Mesenchymal stem cell (in vitro differentiated cells and primary cell): Measurements from ENCODE around the gene EPS15.

Experiments used
- DNase-seq: peaks from one replicate; pipeline ENCODE4 v3.0.0-alpha.2; 2013
- H2AFZ ChIP-seq: one replicate; pipeline ENCODE4 v1.6.1; 2013; ENCODE audit warnings: low read depth, mild to moderate bottlenecking, control low read depth, inconsistent platforms, low read length, moderate library complexity
- H2AK5ac ChIP-seq: 2 replicates; pipeline ENCODE4 v1.6.1; 2013; ENCODE audit warnings: low read length, moderate library complexity, mild to moderate bottlenecking, inconsistent platforms; ENCODE audit not compliant: severe bottlenecking
- H2BK120ac ChIP-seq: one replicate; pipeline ENCODE4 v1.6.1; 2013; ENCODE audit warnings: low read depth, mild to moderate bottlenecking, inconsistent platforms, low read length, moderate library complexity
- H2BK12ac ChIP-seq, 2 experiments: one replicate each; pipeline ENCODE4 v1.6.1; 2013; ENCODE audit warnings: inconsistent platforms in 2 of 2, low read length in 2 of 2, mild to moderate bottlenecking in 2 of 2, moderate library complexity in 2 of 2, control low read depth in 1 of 2
- H2BK15ac ChIP-seq: one replicate; pipeline ENCODE4 v1.6.1; 2013; ENCODE audit warnings: mild to moderate bottlenecking, low read depth, inconsistent platforms; ENCODE audit not compliant: poor library complexity, severe bottlenecking
- H2BK5ac ChIP-seq: 2 replicates; pipeline ENCODE4 v1.6.1; 2013; ENCODE audit warnings: low read depth, mild to moderate bottlenecking, low read length, control low read depth, inconsistent platforms; ENCODE audit not compliant: poor library complexity, severe bottlenecking
- H3K14ac ChIP-seq, 2 experiments: one replicate each; pipeline ENCODE4 v1.6.1; 2013; ENCODE audit warnings: inconsistent platforms in 2 of 2, low read length in 2 of 2, control low read depth in 1 of 2, mild to moderate bottlenecking in 1 of 2, moderate library complexity in 1 of 2
- H3K18ac ChIP-seq, 2 experiments: one replicate each; pipeline ENCODE4 v1.6.1; 2013; ENCODE audit warnings: inconsistent platforms in 2 of 2, low read length in 2 of 2, control low read depth in 1 of 2, low read depth in 1 of 2, mild to moderate bottlenecking in 1 of 2
- H3K23ac ChIP-seq, 2 experiments: one replicate each; pipeline ENCODE4 v1.6.1; 2013; ENCODE audit warnings: inconsistent platforms in 2 of 2, low read length in 2 of 2, mild to moderate bottlenecking in 2 of 2, moderate library complexity in 2 of 2, control low read depth in 1 of 2
- H3K27ac ChIP-seq: 2 replicates; pipeline ENCODE4 v1.5.1; 2013; ENCODE audit warnings: mild to moderate bottlenecking, moderate library complexity, low read length, control low read depth, inconsistent platforms; ENCODE audit not compliant: poor library complexity, severe bottlenecking
- H3K27me3 ChIP-seq, 2 experiments: 2 replicates each; pipeline versions ENCODE4 v1.6.1 to v1.7.0; 2013; ENCODE audit warnings: low read length in 2 of 2, mild to moderate bottlenecking in 2 of 2, moderate library complexity in 2 of 2, control low read depth in 1 of 2, inconsistent platforms in 1 of 2; ENCODE audit not compliant: control insufficient read depth in 1 of 2, insufficient read depth in 1 of 2
- H3K36me3 ChIP-seq, 2 experiments: 2 replicates each; pipeline versions ENCODE4 v1.6.1 to v1.7.0; 2013; ENCODE audit warnings: low read length in 2 of 2, control low read depth in 1 of 2, inconsistent platforms in 1 of 2, low read depth in 1 of 2, mild to moderate bottlenecking in 1 of 2; ENCODE audit not compliant: insufficient read depth in 2 of 2, control insufficient read depth in 1 of 2
- H3K4ac ChIP-seq, 2 experiments: one replicate each; pipeline ENCODE4 v1.6.1; 2013; ENCODE audit warnings: inconsistent platforms in 2 of 2, low read length in 2 of 2, mild to moderate bottlenecking in 2 of 2, moderate library complexity in 2 of 2, control low read depth in 1 of 2, low read depth in 1 of 2
- H3K4me1 ChIP-seq: 2 replicates; pipeline ENCODE4 v1.6.1; 2013; ENCODE audit warnings: low read depth, low read length, control low read depth; ENCODE audit not compliant: control insufficient read depth, insufficient read depth
- H3K4me2 ChIP-seq: 2 replicates; pipeline ENCODE4 v1.6.1; 2013; ENCODE audit warnings: low read length, mild to moderate bottlenecking, inconsistent platforms; ENCODE audit not compliant: poor library complexity, severe bottlenecking
- H3K4me3 ChIP-seq, 2 experiments: 2 replicates each; pipeline versions ENCODE4 v1.5.1 to v1.7.0; 2013; ENCODE audit warnings: low read length in 2 of 2, mild to moderate bottlenecking in 2 of 2, control low read depth in 1 of 2, low read depth in 1 of 2; ENCODE audit not compliant: insufficient read depth in 1 of 2
- H3K79me1 ChIP-seq: replicated peaks from 2 replicates; pipeline ENCODE4 v1.6.1; 2013; ENCODE audit warnings: mild to moderate bottlenecking, control low read depth, low read length, inconsistent platforms; ENCODE audit not compliant: poor library complexity, severe bottlenecking
- H3K9ac ChIP-seq: 2 replicates; pipeline ENCODE4 v1.7.0; 2013; ENCODE audit warnings: mild to moderate bottlenecking, low read length, moderate library complexity
- H3K9me3 ChIP-seq: 2 replicates; pipeline ENCODE4 v1.7.0; 2013; ENCODE audit warnings: mild to moderate bottlenecking, low read length; ENCODE audit not compliant: control insufficient read depth
- H4K8ac ChIP-seq: one replicate; pipeline ENCODE4 v1.6.1; 2013; ENCODE audit warnings: inconsistent platforms, mild to moderate bottlenecking, low read length, moderate library complexity
- H4K91ac ChIP-seq: one replicate; pipeline ENCODE4 v1.6.1; 2013; ENCODE audit warnings: mild to moderate bottlenecking, low read length, inconsistent platforms
- WGBS: methylation state at CpG from one replicate; pipeline ENCODE4 v1.1.7; 2013; ENCODE audit warnings: mixed read lengths; 5-methylcytosine and 5-hydroxymethylcytosine counted together

The EPS15 gene

DNA sequence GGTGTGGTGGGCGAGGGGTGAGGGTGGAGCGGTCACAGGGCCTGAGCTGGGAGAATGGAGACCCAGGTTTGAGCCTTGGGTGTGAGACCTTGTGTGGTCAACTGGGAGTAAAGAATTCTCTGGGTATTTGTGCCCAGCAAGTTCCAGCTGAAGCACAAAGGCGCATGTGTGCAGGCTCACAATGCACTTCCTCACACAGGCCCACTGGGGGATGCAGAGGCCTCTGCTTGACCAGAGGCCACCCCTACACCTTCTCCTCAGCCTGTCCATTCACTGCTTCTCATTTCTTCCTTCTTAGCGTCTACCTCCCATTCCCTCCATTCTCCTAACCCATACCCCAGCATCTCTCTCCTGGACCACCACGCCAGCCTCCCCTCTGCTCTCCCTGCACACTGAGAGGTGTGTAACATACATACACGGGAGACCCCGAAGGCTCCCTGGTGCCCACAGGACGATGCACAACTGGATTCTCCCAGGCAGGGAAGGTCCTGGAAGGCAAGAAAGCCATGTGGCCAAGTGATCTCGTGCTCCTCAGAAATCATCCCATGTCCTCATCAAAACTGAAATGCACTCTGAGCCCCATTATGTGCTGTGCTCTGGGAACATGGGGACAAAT lies 176.4 kb downstream of the EPS15 start:
- 85% methylated on average over 9 of the region's 9 CpGs for WGBS
- H3K9me3 ChIP-seq, result no peaks in the 10 kb centered on the region
- H3K4me3 ChIP-seq, result no peak overlapping the region
- H3K14ac ChIP-seq, result no peak overlapping the region
- no peak overlapping the region for H3K4ac ChIP-seq
- H3K4me2 ChIP-seq, result no peak overlapping the region
- H2BK15ac ChIP-seq, result no peak overlapping the region
- no peaks in the 10 kb centered on the region for H3K36me3 ChIP-seq
- no peak for DNase-seq
- no peak overlapping the region for H3K23ac ChIP-seq
- no peak overlapping the region for H4K8ac ChIP-seq
- no peak overlapping the region for H2BK5ac ChIP-seq
- H3K27me3 ChIP-seq, result peaks cover 40 to 46% of the 10 kb centered on the region in 2 experiments
- peaks cover 8% of the 10 kb centered on the region for H3K4me1 ChIP-seq
- no peak overlapping the region for H3K27ac ChIP-seq
- H4K91ac ChIP-seq, result no peak overlapping the region
- no peak overlapping the region for H2BK120ac ChIP-seq
- H2BK12ac ChIP-seq, result no peak overlapping the region
- no peak overlapping the region for H2AK5ac ChIP-seq
- H3K18ac ChIP-seq, result no peak overlapping the region
- no peak overlapping the region for H3K9ac ChIP-seq
- H3K79me1 ChIP-seq, result no peaks in the 10 kb centered on the region
- H2AFZ ChIP-seq, result no peak overlapping the region

DNA sequence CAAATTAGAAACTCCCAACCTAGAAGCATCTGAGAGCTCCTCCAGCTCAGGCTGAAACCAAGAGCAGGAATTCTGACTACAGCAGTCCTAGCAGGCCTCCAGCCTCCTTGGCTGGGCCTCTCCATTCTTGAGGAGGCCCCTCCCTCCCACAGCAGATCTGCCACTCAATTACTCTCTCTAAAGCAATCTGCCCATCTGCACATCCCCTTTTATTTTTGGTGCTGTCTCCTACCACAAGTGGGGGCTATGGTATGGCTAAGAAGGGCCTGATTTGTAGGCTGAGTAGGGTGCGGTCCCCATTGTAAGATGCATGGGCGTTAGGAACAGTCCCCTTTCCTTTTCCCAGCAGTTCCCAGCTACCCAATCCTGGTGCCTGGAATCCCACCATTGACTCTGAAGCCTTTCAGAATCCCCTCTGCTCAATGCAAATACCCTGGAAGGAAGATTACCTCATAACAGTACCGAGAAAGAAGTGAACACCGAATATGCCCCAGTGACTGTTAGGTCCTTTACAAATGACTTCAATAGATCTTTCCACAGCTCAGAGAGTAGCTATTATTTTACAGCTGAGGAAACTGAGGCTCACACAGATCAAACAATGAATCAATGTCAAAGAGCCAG lies 177.1 kb downstream of the EPS15 start:
- no peak for DNase-seq
- no peak overlapping the region for H3K18ac ChIP-seq
- no peaks in the 10 kb centered on the region for H3K36me3 ChIP-seq
- H2BK12ac ChIP-seq, result no peak overlapping the region
- no peak overlapping the region for H4K8ac ChIP-seq
- H2BK5ac ChIP-seq, result no peak overlapping the region
- no peak overlapping the region for H3K9ac ChIP-seq
- peaks cover 40 to 46% of the 10 kb centered on the region in 2 experiments for H3K27me3 ChIP-seq
- no peaks in the 10 kb centered on the region for H3K9me3 ChIP-seq
- H3K4ac ChIP-seq, result no peak overlapping the region
- H3K23ac ChIP-seq, result no peak overlapping the region
- 97% methylated on average over 4 of the region's 4 CpGs for WGBS
- peaks cover 8% of the 10 kb centered on the region for H3K4me1 ChIP-seq
- H3K4me2 ChIP-seq, result no peak overlapping the region
- H3K27ac ChIP-seq, result no peak overlapping the region
- no peak overlapping the region for H2AFZ ChIP-seq
- no peak overlapping the region for H3K14ac ChIP-seq
- H4K91ac ChIP-seq, result no peak overlapping the region
- no peak overlapping the region for H3K4me3 ChIP-seq
- no peak overlapping the region for H2AK5ac ChIP-seq
- no peak overlapping the region for H2BK15ac ChIP-seq
- no peaks in the 10 kb centered on the region for H3K79me1 ChIP-seq
- no peak overlapping the region for H2BK120ac ChIP-seq

DNA sequence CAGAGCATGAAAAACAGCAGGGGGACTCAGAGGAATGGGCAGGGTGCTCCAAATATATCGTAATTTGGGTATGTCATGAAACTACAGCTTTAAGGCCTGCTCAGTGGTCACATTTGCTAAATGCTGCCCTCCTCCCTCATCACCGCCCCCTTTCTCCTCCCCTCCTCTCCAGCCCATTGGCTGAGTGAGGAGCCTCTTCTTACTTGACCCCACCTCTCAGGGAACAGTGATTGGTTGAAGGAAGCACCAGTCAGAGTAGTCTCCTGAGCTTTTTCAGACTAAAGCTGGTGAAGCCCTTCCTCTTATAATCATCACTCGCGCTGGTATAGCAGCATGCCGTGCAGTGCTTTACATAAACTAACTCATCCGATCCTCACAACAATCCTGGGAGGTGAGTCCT lies 178.7 kb downstream of the EPS15 start:
- H3K4me1 ChIP-seq, result peaks cover 7% of the 10 kb centered on the region
- no peak overlapping the region for H2BK5ac ChIP-seq
- H4K8ac ChIP-seq, result no peak overlapping the region
- H2AFZ ChIP-seq, result no peak overlapping the region
- peaks cover 28 to 37% of the 10 kb centered on the region in 2 experiments for H3K27me3 ChIP-seq
- DNase-seq, result no peak
- no peak overlapping the region for H2BK15ac ChIP-seq
- H3K14ac ChIP-seq, result no peak overlapping the region
- no peak overlapping the region for H2BK12ac ChIP-seq
- no peak overlapping the region for H3K18ac ChIP-seq
- no peaks in the 10 kb centered on the region for H3K79me1 ChIP-seq
- WGBS, result 93% methylated on average over 6 of the region's 6 CpGs
- H3K4me2 ChIP-seq, result no peak overlapping the region
- no peak overlapping the region for H4K91ac ChIP-seq
- no peak overlapping the region for H2AK5ac ChIP-seq
- no peak overlapping the region for H3K27ac ChIP-seq
- no peak overlapping the region for H2BK120ac ChIP-seq
- no peak overlapping the region for H3K4ac ChIP-seq
- H3K23ac ChIP-seq, result no peak overlapping the region
- H3K9ac ChIP-seq, result no peak overlapping the region
- no peaks in the 10 kb centered on the region for H3K9me3 ChIP-seq
- no peaks in the 10 kb centered on the region for H3K36me3 ChIP-seq
- H3K4me3 ChIP-seq, result no peak overlapping the region

DNA sequence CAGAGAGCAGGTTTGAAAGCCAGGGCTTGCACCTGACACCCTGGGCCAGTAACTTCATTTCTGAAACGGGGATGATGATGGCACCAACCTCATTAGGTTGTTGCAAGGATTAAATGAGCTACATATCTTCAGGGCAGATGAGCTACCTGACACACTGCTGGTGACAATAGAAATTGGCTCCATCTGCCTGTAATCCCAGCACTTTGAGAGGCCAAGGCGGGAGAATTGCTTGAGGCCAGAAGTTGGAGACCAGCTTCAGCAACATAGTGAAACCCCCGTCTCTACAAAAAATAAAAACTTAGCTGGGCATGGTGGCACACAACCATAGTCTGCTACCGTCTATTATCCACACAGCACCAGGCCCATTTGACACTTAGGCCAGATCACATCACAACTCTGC lies 182.4 kb downstream of the EPS15 start:
- no peak overlapping the region for H2AK5ac ChIP-seq
- no peak overlapping the region for H3K23ac ChIP-seq
- no peak overlapping the region for H3K27ac ChIP-seq
- peaks cover 2% of the 10 kb centered on the region for H3K4me1 ChIP-seq
- H3K4me2 ChIP-seq, result no peak overlapping the region
- H2BK15ac ChIP-seq, result no peak overlapping the region
- no peak overlapping the region for H3K4me3 ChIP-seq
- no peak overlapping the region for H4K8ac ChIP-seq
- H2BK120ac ChIP-seq, result no peak overlapping the region
- H3K36me3 ChIP-seq, result no peaks in the 10 kb centered on the region
- H2AFZ ChIP-seq, result no peak overlapping the region
- H3K18ac ChIP-seq, result no peak overlapping the region
- H3K27me3 ChIP-seq, result peaks cover 0 to 2% of the 10 kb centered on the region in 2 experiments
- DNase-seq, result no peak
- H3K4ac ChIP-seq, result no peak overlapping the region
- H3K9ac ChIP-seq, result no peak overlapping the region
- no peak overlapping the region for H2BK12ac ChIP-seq
- no peak overlapping the region for H3K14ac ChIP-seq
- H3K79me1 ChIP-seq, result no peaks in the 10 kb centered on the region
- WGBS, result 92% methylated on average over 4 of the region's 4 CpGs
- no peaks in the 10 kb centered on the region for H3K9me3 ChIP-seq
- H2BK5ac ChIP-seq, result no peak overlapping the region
- no peak overlapping the region for H4K91ac ChIP-seq
